ENCODE data around the gene OR8D2. TPM values are rescaled to one million over a fixed set of nuclear protein-coding genes. Genes with fewer than 3 reads are reported as not detected.

Gene OR8D2
- total and polyA plus RNA-seq, 4 experiments from 2014 or later: not detected

Other genes starting within 250 kb of the OR8D2 start
- 1 to 10 TPM; 6.4 to 7.2 TPM for gene VWA5A, start 204.7 kb downstream of the OR8D2 start, total RNA-seq
- 10 to 100 TPM in 1 of 2 donors, 1 to 10 TPM in 1; 8.3 to 12.3 TPM for gene VWA5A, start 204.7 kb downstream of the OR8D2 start, polyA plus RNA-seq
- gene OR10D3, start 136.9 kb downstream of the OR8D2 start, total RNA-seq: not detected
- gene OR10D3, start 136.9 kb downstream of the OR8D2 start, polyA plus RNA-seq: not detected
- gene OR8G1, start 79.1 kb downstream of the OR8D2 start, total RNA-seq: not detected
- not detected for gene OR8G1, start 79.1 kb downstream of the OR8D2 start, polyA plus RNA-seq
- not detected for gene OR8G5, start 63.8 kb downstream of the OR8D2 start, total RNA-seq
- gene OR8G5, start 63.8 kb downstream of the OR8D2 start, polyA plus RNA-seq: not detected
- gene OR8D1, start 6.2 kb downstream of the OR8D2 start, total RNA-seq: not detected
- not detected for gene OR8D1, start 6.2 kb downstream of the OR8D2 start, polyA plus RNA-seq
- gene OR8B2, start 64.3 kb upstream of the OR8D2 start, total RNA-seq: not detected
- gene OR8B2, start 64.3 kb upstream of the OR8D2 start, polyA plus RNA-seq: not detected
- gene OR8B3, start 78.8 kb upstream of the OR8D2 start, total RNA-seq: not detected
- gene OR8B3, start 78.8 kb upstream of the OR8D2 start, polyA plus RNA-seq: not detected
- not detected for gene OR8B4, start 104.7 kb upstream of the OR8D2 start, total RNA-seq
- gene OR8B4, start 104.7 kb upstream of the OR8D2 start, polyA plus RNA-seq: not detected
- not detected for gene OR8B8, start 125.5 kb upstream of the OR8D2 start, total RNA-seq
- gene OR8B8, start 125.5 kb upstream of the OR8D2 start, polyA plus RNA-seq: not detected
- not detected for gene OR8B12, start 223.5 kb upstream of the OR8D2 start, total RNA-seq
- not detected for gene OR8B12, start 223.5 kb upstream of the OR8D2 start, polyA plus RNA-seq
- not detected for gene OR8A1, start 249.8 kb upstream of the OR8D2 start, total RNA-seq
- gene OR8A1, start 249.8 kb upstream of the OR8D2 start, polyA plus RNA-seq: not detected